ENCODE data around the gene MSRB1.

MSRB1 gene

DNA sequence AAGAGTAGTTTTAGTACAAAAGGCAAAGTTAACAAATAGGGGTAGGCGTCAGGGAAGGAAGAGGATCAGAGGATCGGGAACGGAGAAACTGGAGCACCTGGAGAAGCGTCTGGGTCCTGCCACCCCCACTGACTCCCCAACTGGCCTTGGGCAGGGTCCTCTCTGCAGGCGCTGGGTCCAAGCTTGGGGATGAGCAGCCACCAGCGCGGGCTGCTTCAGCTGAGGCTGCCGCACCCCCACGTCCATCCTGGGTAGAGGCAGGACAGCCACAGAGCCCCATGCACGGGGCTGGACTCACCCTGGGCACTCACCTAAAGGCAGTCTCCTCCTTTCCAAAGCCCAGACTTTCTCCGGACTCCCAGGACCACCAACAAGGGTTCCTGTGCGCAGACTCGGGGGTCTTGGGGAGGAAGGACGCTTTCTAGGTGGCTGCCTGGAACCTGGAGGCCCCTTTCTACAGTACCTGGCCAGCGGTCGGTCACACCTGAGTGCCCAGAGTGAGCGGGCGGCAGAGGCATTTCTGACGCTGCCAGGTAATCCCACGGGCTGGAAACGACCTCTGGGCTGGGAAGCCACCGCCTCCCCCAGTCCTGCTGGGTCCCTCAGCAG, 25.8 kb downstream of the MSRB1 start:
- DNase-seq (ENCODE audit: low read depth, low spot score) = no peak

DNA sequence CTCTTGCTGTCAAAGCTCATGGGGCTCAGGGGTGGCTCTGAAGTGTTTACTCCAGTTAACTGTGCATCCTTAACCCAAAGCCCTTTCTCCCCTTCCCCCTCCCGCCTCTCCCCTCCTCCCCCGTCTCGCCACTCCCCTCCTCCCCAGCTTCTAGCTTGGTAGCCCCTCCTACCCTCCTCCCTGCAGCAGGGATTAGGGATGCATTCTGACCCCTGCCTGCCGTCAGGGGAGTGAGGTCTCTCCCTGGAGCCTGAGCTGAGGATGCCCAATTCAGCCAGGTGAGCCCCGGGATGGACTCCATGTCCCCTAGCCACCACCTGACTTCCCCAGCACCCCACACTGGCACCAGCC, 26.4 kb downstream of the MSRB1 start:
- DNase-seq (ENCODE audit: low read depth, low spot score) = no peak

DNA sequence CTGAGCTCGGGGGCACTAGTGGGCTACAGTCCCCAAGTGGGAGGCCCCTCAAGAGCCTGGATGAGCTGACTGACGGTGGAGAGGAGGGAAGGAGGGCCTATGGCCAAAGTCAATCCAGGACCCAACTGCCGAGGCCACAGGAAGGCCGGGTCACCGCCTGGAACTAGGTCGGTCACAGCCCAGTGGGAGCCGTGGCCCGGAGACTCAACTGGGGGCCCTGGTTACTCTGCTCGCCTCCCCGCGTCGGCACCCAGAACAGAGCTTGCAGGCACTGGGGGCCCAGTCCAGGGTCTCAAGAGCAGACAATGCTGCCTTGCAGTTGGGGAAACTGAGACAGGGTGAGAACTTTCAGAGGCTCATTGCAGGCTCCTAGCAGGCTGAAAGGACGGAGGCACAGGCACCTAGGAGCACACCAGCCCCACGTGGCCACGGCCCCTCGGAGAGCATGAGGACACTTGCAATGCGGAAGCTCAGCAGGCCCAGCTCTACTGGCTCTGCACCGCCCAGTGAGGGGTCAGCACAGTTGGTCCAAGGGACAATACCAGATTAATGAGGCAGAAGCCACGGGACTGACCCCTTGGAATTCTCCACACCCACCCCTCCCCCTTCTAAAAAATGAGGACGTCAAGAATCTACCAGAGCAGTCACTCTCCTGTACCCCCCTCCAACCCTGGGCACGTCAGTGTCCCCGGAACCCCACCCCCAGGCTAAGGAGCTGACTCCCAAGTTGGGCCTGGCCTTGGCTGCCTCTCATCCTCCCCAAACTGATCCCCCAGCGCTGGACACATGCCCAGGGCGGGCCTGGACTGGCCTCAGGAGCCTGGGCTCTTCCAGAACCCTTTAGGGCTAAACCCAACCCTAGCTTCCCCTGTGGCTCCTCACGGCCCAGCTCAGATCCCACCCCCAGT, 27.0 kb downstream of the MSRB1 start:
- DNase-seq (ENCODE audit: low read depth, low spot score) = no peak

DNA sequence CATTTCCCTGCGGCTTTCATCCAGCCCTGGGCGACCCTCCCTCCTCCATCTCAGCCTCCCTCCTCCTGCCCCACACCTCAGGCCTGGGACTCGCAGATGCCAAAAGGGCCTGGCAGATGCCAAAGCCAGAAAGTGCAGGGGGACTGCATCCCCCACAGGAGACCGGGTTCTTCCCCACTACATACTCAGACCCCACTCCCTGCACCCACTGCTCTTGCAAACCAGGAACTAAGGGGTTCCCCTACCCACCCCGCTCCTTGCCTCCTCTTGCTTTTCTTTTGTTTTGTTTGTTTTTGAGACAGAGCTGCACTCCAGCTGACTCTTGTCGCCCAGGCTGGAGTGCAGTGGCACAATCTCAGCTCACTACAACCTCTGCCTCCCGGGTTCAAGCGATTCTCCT, 28.0 kb downstream of the MSRB1 start:
- no peak for DNase-seq (ENCODE audit: low read depth, low spot score)

DNA sequence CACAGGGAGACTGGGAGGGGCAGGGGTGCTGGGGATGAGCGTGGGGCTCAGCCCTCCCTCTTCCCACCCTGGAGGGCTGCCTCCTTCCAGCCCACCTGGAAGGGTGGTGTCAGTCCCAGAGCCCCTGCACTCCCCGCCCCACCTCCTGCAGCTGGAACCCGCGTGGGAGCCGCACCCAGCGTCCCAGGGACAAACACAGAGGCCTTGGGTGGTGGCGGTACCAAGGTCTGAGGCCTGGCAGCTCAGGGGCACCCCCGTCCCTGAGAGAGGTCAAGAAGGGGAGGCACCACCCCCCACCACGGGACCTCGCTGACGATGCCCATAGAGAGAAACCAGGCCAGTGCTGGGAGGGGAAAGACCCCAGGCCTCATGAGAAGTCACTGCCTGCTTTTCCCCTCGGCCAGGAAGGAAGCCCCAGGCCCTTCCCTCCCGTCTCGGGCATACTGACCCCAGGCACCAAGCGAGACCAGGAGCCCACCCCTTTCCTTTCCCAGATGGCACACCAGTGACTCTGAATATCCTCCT, 28.9 kb downstream of the MSRB1 start:
- no peak for DNase-seq (ENCODE audit: low read depth, low spot score)

DNA sequence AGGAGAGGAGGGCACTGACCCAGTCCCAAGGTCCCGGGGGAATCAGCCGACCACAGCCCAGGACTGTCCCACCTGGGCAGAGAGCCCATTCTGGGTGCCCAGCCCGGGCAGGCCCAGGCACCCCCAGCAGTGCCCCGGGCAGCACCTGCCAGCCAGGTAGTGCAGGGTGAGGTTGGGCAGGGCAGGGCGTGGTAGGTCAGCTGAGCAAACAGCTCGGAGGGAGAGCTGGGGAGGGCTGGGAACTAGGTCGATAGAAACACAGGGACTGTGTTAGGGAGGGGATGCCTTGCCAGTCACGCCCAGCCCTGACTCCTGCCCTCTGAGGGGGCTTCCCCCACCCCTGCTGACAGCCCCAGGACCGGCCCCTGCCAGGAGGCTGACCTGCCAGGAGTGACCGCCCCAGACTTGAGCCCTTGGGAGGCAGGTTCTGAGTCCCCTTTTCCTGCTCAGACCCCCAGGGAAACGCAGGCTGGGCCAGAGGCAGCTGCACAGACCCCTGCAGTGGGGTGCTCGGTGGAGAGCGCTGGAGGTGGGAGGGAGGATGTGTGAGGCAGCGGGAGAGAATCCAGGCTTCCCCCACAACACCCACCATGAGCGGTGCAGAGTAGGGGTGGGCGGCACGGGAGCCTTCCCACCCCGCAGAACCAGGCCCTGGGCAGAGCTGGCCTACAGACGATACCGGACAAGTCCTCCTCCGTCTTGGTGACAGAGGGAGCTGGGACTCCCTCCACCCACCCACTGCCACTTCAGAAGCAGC, 29.5 kb downstream of the MSRB1 start:
- no peak for DNase-seq (ENCODE audit: low read depth, low spot score)

DNA sequence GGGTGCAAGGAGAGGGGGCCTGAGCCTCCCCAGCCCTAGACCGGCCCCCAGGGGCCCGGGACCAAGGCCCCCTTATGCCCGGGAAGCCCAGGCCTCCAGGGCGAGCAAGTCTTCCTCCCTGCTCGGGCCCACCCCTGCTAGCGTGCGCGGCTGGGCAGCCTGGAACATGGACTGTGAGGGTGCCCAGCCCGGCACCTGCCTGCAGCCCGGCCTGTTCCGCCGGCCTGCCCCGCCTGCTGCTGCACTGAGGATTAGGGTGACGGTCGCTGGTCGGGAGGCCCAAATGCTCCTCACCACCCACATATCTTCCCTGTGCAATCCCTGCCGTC, 30.8 kb downstream of the MSRB1 start:
- DNase-seq (ENCODE audit: low read depth, low spot score) = no peak

DNA sequence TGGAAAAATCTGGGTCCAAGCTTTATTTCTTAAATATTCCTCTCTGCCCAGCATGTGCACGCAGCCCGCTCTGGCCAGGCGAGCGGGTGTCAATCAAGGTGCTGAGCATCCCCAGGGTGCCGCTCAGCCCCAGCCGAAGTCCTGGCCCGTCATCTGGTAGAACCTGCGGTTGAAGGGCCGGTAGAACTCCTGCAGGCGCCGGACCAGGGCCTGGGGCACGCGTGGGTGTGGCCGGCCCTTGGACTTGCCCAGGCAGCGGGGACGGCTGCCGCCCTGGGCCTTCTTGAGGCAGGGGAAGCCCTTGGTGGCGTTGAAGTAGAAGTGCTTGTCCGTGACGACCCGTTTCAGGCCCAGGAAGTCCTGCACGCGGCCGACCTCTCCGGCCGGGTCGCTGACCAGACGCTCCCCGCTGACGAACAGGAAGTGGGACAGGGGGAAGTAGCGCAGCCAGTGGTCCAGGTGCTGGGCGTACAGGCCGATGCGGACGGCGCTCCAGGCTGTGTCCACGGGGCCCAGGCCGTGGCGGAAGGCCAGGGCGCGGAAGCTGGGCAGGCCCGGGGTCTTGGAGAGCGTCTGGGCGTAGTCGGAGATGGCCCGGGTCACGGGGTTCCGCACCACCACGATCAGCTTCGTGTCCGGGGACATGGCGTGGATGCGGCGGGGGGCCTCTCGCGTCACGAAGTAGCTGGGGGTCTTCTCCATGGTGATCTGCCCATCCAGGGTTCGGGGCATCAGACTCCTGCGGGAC, 31.4 kb downstream of the MSRB1 start:
- DNase-seq (ENCODE audit: low read depth, low spot score) = no peak

DNA sequence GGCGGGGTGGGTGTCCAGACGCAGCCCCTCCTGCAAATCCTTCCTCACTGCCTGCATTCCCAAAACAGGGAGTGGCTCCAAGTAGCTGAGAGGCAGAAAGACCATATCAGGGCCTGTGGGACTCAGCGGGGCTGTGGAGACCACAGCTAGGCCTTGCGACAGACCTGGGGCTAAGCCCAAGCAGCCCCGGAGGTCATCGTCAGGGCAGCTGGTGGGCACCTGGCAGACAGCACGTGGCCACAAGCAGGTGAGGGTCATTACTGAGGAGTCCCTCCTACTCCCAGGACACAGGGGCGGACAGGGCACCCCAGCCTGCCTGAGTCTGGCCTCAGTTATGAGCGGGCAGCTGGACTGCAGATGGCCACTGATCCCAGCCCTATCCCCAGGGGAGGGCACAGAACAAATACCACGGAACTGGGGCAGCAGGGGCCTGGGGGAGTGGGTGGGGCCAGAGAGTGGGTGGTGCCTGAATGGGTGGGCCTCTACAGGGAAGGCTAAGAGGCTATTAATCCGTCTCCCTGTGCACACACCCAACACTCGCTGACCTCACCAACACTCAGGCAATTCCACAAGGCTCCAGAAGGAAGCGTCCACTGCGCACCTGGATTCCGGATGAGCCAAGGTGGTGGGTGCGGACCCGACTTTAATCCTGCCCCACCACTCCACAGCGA, 33.3 kb downstream of the MSRB1 start:
- no peak for DNase-seq (ENCODE audit: low read depth, low spot score)

DNA sequence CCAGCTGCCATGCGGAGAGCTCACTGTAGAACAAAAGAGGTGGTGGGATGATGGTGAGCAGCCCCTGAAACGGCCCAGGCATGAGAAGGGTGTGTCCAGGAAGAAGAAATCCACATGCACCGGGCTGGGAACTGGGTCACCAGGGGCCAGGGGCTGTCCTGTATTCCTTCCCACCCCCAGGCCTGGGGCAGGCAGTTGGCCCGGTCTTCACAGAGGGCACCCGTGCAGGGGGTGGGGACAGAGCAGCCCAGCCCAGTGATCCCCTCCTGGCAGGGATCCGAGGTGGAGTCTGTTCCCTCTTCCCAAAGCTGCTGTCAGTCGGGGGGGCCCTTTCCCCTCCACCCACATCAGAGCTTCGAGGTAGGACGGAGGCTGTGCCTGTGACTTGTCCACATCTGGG, 34.0 kb downstream of the MSRB1 start:
- DNase-seq (ENCODE audit: low read depth, low spot score) = no peak

DNA sequence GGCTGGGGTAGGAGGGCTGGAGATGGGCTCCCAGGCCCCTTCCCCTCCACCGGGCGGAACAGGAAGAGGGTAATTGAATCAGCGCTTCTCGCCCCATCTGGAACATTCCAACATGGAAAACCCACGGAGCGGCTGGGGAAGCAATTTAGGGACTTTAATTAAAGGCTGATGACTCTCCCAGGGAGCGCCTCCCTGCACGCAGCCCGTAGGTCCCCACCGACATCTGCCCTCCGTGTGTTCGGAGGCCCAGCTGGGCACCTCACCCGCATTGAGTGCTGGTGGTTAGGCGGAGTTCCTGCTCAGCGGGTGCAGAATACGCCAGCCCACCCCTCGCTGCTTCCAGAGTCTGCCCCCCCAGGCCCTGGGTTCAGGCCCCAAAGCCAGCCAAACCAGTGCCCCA, 34.8 kb downstream of the MSRB1 start:
- no peak for DNase-seq (ENCODE audit: low read depth, low spot score)

DNA sequence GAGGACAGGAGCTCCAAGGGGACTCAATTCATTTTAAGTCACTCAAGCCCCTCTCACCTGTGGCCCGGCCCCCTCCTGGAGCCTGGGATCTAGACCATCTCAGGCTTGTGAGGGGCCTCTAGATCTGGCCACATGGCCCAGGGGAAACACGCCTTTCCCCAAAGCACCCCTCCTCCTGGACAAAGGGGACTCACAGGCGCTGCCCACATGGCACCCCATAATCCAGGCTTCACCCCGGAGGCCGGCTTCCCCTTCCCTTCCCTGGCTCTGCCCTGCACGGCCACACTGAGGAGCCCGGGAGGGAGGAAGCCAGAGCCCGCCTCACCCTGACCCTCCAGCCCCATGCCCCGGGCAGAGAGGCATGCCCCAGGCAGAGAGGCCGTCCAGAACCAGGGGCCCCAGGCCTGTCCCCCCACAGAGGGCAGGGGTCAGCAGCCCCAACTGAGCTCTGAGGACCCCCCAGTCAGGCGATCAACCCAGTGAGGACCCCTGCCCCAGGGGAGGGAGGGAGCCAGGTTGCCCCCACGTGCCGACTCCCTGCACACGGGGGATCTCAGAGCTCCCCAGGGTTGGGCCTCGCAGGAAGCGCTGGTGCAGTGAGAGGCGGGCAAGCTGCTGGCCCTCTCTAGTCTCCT, 35.7 kb downstream of the MSRB1 start:
- DNase-seq (ENCODE audit: low read depth, low spot score) = no peak

DNA sequence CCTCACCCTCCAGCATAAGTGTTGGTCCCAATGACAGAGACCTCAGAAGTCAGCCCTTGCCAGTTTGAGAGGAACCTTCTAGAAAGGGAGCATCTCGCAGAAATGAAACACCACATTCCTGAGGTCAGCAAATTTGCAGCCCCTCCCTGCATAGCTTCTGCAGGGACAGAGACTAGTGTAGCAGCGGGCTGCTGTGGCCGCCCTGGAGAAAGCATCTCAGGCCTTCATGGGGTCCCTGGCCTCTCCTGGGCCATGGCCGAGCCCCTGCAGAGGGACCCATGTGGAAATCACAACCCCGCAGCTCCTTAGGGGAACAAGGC, 36.2 kb downstream of the MSRB1 start:
- DNase-seq (ENCODE audit: low read depth, low spot score) = no peak

DNA sequence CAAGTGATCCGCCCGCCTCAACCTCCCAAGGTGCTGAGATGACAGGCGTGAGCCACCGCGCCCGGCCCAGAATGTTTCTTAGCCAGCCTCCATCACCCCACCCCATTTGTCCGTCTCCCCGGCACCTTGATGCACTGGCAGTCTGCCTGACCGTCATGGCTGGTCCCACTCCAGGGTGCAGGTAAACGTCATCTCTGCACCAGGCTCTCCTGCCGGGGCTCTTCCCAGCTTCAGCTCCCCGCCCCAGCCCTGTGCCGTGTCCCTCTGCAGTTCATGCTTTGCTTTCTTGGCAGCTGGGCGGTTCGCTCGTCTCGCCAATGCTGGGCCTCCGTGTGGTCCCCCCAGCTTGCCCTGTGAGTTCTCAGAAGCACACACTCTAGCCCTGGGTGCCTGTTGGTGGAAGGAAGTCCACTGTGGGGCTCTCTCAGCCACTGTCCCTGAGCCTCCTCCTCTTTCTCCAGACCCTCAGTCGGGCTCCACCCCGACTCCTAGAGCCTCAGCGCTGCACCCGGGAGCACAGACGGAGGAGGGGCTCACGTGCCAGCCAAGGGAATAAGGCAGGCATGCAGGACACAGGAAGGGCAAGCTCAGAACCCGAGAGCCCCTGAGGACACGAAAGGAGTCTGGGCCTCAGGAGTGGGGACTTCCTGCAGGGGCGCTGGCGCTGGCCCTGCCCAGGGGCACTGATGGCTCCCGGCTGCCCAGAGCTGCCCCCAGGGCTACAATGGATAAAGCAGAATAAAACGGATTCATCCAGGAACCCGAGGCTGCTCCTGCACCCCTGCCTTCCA, 36.7 kb downstream of the MSRB1 start:
- no peak for DNase-seq (ENCODE audit: low read depth, low spot score)

DNA sequence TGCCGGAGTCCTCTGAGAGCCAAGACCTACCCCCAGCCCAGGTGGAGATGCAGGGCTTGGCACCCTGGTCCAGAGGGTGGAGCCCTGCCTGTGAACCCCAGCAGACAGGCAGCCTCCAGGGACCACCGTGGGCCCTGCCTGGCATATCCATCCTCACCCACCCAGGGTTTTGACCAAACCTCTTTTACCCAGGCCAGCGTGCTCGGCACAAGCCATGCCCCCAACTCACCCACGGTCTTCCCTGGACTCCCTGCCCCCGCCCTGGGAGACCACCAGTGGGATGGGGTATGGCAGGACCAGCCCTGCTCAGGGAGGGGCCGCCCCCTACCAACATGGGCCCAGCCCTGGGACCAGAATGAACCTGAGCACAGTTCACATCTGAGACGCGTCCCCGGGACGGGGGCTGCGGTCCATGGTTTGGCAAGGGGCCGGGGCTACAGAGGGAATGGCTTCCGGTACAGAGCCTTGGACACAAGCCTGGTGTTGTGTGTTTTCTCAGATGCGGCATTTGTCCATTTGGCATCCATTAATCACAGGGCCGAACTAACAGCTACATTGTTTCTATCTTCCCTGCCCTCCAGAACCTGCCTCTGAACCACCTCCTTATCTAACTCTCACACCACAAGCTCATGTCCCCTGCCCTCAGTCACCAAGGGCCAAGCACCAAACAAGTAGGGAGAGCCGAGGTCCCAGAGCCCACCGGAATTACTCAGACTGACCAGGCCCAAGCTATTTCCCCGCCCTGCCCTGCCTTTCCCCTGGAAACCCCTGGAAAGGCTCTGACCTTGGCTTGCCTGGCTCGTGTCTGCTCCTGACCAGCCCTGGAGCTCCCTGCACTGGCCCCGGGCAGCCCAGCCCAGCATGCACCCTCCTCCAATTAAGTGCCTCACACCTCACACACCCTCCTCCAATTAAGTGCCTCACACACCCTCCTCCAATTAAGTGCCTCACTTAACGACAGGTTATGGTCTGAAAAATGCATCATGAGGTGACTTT, 38.9 kb downstream of the MSRB1 start:
- DNase-seq (ENCODE audit: low read depth, low spot score) = no peak

DNA sequence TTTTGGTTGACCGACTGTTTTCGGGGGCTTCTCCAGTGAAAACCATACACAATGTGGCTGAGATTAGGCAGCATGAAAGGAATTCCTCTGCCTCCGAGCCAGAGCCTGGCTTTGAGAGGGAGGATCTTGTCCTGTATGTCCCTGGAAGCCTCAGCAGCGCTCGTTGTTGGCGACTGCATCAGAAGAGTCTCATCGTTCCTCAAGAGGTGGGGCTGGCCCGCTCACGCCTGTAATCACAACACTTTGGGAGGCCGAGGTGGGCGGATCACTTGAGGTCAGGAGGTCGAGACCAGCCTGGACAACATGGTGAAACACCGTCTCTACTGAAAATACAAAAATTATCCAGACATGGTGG, 39.8 kb downstream of the MSRB1 start:
- DNase-seq (ENCODE audit: low read depth, low spot score) = no peak

DNA sequence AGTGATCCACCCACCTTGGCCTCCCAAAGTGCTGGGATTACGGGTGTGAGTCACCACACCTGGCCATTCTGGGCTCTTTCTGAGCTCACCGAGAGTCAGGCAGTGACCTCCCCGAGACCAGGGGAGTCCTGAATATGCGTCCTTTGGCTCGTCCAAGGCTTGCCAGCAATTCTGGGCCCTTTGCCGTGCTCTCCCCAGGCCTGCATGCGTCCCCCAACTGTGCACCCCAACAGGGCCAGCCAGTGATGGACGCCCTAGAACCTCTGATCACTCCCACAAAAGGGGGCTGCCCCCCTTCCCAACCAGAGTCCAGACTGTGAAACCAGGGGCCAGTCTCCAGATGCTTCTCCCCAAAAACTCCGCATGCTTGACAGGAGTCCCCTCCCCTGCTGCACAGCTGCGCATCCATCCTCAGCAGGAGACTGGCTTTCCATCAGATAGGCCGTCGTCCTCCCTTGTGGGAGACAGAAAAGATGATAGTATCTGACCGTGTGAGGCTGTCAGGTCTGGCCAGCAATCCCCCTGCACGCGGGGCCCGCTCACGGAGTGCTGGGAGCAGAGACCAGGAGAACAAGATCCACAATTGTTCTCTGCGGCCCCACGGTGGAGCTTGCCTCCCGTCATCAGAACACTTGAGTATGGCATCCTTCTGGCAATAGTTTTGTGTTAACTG, 40.3 kb downstream of the MSRB1 start:
- DNase-seq (ENCODE audit: low read depth, low spot score) = no peak

DNA sequence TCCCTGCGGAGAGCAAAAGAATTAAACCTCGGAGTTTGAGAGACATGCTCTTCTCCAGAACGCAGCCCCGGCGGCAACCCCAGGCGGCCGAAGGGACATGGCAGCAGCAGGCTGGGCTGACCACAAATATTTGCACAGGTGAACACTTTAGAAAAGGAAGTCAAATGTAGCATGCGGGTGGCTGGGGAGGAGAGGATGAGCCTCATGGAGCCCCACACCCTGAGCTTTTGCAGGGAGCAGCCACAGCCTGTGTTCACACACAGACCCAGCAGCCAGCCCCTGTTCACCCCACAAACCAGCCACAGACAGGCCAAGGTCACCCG, 42.6 kb downstream of the MSRB1 start:
- no peak for DNase-seq (ENCODE audit: low read depth, low spot score)
